Progenitor cell of endocrine pancreas (in vitro differentiated cells): Measurements from ENCODE around the gene HOXA6. TPM values are rescaled to one million over a fixed set of nuclear protein-coding genes. Genes with fewer than 3 reads are reported as not detected.

Experiments used
- DNase-seq: peaks from one replicate; pipeline ENCODE4 v3.0.0; 2021; ENCODE audit warnings: low spot score; ENCODE audit not compliant: unreplicated experiment
- H3K27ac Mint-ChIP-seq: 2 replicates; pipeline ENCODE4 v1.8.0; 2021; ENCODE audit warnings: mild to moderate bottlenecking, moderate library complexity, mixed read lengths
- H3K27me3 Mint-ChIP-seq: 2 replicates; pipeline ENCODE4 v1.8.0; 2021; ENCODE audit warnings: mixed read lengths
- H3K36me3 Mint-ChIP-seq: 2 replicates; pipeline ENCODE4 v1.8.0; 2022; ENCODE audit warnings: mixed read lengths; ENCODE audit not compliant: insufficient read depth
- H3K4me1 Mint-ChIP-seq: 2 replicates; pipeline ENCODE4 v1.8.0; 2021; ENCODE audit warnings: low read depth, mixed read lengths
- H3K4me3 Mint-ChIP-seq: 2 replicates; pipeline ENCODE4 v1.8.0; 2021; ENCODE audit warnings: low read depth, mild to moderate bottlenecking, moderate library complexity, mixed read lengths
- H3K9me3 Mint-ChIP-seq: 2 replicates; pipeline ENCODE4 v1.8.0; 2021; ENCODE audit warnings: low read depth, mixed read lengths
- CTCF ChIP-seq: fragments of 200-600 bp; sonication (generic); IDR thresholded peaks from one replicate; pipeline ENCODE4 v1.5.0; 2021; ENCODE audit warnings: antibody characterized with exemption, mild to moderate bottlenecking; ENCODE audit not compliant: unreplicated experiment
- total RNA-seq: library from RNA; stranded (reverse); gene quantifications from 2 replicates; pipeline ENCODE4 v1.2.1, GENCODE V29; 2021

HOXA6 gene
- total RNA-seq, 1 donor from 2014 or later: 0.38 TPM

GRCh38 chr7:27157702-27158431, 10.3 kb upstream of the HOXA6 start:
- Mint-ChIP-seq H3K4me1 (peaks cover 7% of the 10 kb centered on the region), H3K9me3 (no peaks in the 10 kb centered on the region), H3K27me3 (peaks cover 89% of the 10 kb centered on the region), H3K4me3 (peak overlapping the region; percentile 38), H3K27ac (peak overlapping the region; percentile 49), H3K36me3 (peaks cover 2% of the 10 kb centered on the region)
- no peak for TF ChIP-seq CTCF
- DNase-seq: no peak

GRCh38 chr7:27156916-27157701, 9.5 kb upstream of the HOXA6 start:
- no peak overlapping the region for H3K27ac Mint-ChIP-seq
- peaks cover 2% of the 10 kb centered on the region for H3K36me3 Mint-ChIP-seq
- DNase-seq: no peak
- no peaks in the 10 kb centered on the region for H3K9me3 Mint-ChIP-seq
- peaks cover 7% of the 10 kb centered on the region for H3K4me1 Mint-ChIP-seq
- peaks cover 87% of the 10 kb centered on the region for H3K27me3 Mint-ChIP-seq
- TF ChIP-seq CTCF: no peak
- H3K4me3 Mint-ChIP-seq: peak overlapping the region; percentile 52

DNA sequence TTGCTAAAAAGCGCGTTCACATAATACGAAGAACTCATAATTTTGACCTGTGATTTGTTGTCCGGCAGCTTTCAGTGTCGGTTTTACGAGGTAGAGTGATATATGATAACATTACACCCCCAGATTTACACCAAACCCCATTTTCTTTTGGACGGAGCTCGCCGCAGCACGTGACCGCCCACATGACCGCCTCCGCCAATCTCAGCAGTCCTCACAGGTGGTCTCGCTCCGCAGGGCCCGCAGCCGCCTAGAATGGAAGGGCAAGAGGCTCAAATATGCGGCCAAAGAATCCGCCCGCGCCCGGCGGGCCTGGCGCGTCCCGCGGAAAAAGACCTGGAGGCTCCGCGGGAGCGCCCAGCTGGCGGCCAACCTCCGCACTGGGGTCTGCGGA, 8.9 kb upstream of the HOXA6 start, which contains the start of gene HOXA7:
HOXA7 (minus strand) TSS at position 168 of the 391 bp plus-strand sequence; CDS start at position 38, 130 bp downstream.
- no peak for TF ChIP-seq CTCF
- H3K4me3 Mint-ChIP-seq: peak within 1 kb of the TSS; percentile 80
- H3K36me3 Mint-ChIP-seq: peaks cover 2% of the 10 kb centered on the region
- peak within 1 kb of the TSS; percentile 85 for H3K27ac Mint-ChIP-seq
- H3K27me3 Mint-ChIP-seq: peaks cover 89% of the 10 kb centered on the region
- peaks cover 7% of the 10 kb centered on the region for H3K4me1 Mint-ChIP-seq
- no peaks in the 10 kb centered on the region for H3K9me3 Mint-ChIP-seq
- DNase-seq: no peak

DNA sequence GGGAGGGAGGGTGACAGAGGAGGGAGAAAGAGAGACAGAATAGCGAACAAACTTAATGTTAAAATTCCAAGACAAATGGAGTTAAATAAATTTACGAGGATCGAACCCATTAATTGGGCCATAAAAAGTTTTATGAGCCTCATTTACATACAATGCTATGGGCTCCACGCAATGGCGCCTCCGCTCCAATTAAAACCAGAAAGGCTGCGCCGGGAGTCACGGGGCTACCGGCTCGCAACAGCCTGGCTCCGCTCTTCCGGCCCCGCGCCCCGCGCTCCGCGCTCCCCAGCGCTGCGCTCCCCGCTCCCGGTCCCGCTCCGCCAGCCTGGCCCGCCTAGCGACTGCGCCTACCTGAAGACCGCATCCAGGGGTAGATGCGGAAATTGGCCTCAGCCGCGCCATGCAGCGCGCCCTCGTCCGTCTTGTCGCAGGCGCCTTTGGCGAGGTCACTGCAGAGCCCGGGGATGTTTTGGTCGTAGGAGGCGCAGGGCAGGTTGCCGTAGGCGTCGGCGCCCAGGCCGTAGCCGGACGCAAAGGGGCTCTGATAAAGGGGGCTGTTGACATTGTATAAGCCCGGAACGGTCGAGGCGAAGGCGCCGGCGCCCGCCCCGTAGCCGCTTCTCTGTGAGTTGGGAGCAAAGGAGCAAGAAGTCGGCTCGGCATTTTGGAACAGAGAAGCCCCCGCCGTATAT, 8.4 kb upstream of the HOXA6 start:
- no peak for TF ChIP-seq CTCF
- no peak for DNase-seq
- peaks cover 91% of the 10 kb centered on the region for H3K27me3 Mint-ChIP-seq
- peaks cover 2% of the 10 kb centered on the region for H3K36me3 Mint-ChIP-seq
- H3K27ac Mint-ChIP-seq: peak overlapping the region; percentile 85
- H3K9me3 Mint-ChIP-seq: no peaks in the 10 kb centered on the region
- H3K4me1 Mint-ChIP-seq: peaks cover 6% of the 10 kb centered on the region
- peak overlapping the region; percentile 80 for H3K4me3 Mint-ChIP-seq
